ENCODE measurements around the gene MYORG.

DNA sequence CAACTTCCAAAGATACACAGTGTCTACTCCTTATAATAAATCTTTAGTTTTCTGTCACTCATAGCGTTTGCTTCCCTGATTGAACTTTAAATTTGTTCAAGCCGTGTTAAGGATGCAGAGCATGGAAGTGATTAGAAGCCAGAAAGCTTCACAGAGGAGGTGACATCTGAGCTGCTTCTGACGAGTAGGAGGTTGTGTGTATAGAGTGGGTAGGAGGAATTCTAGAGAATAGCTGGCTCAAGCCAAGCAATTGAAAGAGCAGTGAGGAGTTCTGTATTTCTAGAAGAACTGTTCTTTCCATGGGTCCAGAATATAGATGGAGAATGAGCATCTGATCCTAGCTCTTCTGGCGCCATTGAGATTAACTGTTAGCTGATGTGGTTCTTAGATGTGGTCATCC, 41.3 kb downstream of the MYORG start:
- no peak for TF ChIP-seq CTCF (conservative IDR thresholded peaks at IDR 0.05)
- no peak for TF ChIP-seq ZFX (IDR thresholded peaks at IDR 0.05)
